Measurements from ENCODE around the gene NCEH1. TPM values are rescaled to one million over a fixed set of nuclear protein-coding genes. Genes with fewer than 3 reads are reported as not detected.
"Not testable (repeated sequence)": the region's sequence is repeated elsewhere in the genome, so short reads cannot be mapped to it uniquely, and the experiment has no call there.

Gene NCEH1
- total RNA-seq, 1 donor from 2014 or later: 4.9 TPM

- DNase-seq (ENCODE audit: low spot score in 2 of 2) (no peak), FAIRE-seq (no peak)
Observed at GRCh38 chr3:172708921-172709773, 1.7 kb downstream of the NCEH1 start.

GRCh38 chr3:172707967-172708366, 2.9 kb downstream of the NCEH1 start:
- DNase-seq (ENCODE audit: low spot score in 2 of 2) (no peak), FAIRE-seq (no peak)

GRCh38 chr3:172707030-172707429, 3.8 kb downstream of the NCEH1 start:
- no peak for FAIRE-seq
- no peak for DNase-seq (ENCODE audit: low spot score in 2 of 2)

- DNase-seq (ENCODE audit: low spot score in 2 of 2): no peak
- no peak for FAIRE-seq
Observed at GRCh38 chr3:172705170-172705569, 5.7 kb downstream of the NCEH1 start.

- DNase-seq (ENCODE audit: low spot score in 2 of 2) (no peak), FAIRE-seq (no peak)
Observed at GRCh38 chr3:172704001-172704400, 6.9 kb downstream of the NCEH1 start.

GRCh38 chr3:172702731-172703130, 8.1 kb downstream of the NCEH1 start:
- not testable (repeated sequence) for DNase-seq (ENCODE audit: low spot score in 2 of 2); FAIRE-seq

- no peak for DNase-seq (ENCODE audit: low spot score in 2 of 2)
- no peak for FAIRE-seq
Observed at GRCh38 chr3:172702256-172702655, 8.6 kb downstream of the NCEH1 start.

- no peak for FAIRE-seq
Observed at GRCh38 chr3:172701751-172702150, 9.1 kb downstream of the NCEH1 start.

GRCh38 chr3:172700936-172701455, 9.9 kb downstream of the NCEH1 start:
- DNase-seq (ENCODE audit: low spot score in 2 of 2): no peak
- FAIRE-seq: no peak

More at GRCh38 chr3:172701751-172702150, 9.1 kb downstream of the NCEH1 start:
- no peak for DNase-seq (ENCODE audit: low spot score in 2 of 2)

- no peak for FAIRE-seq
- DNase-seq (ENCODE audit: low spot score in 2 of 2): no peak
Observed at GRCh38 chr3:172700256-172700655, 10.6 kb downstream of the NCEH1 start.

- no peak for FAIRE-seq
Observed at GRCh38 chr3:172699031-172699430, 11.8 kb downstream of the NCEH1 start.

GRCh38 chr3:172698631-172699030, 12.2 kb downstream of the NCEH1 start:
- FAIRE-seq (no peak), DNase-seq (ENCODE audit: low spot score in 2 of 2) (no peak)

More at GRCh38 chr3:172699031-172699430, 11.8 kb downstream of the NCEH1 start:
- DNase-seq (ENCODE audit: low spot score in 2 of 2): no peak

GRCh38 chr3:172697558-172697957, 13.3 kb downstream of the NCEH1 start:
- no peak for FAIRE-seq
- no peak for DNase-seq (ENCODE audit: low spot score in 2 of 2)

- FAIRE-seq (no peak), DNase-seq (ENCODE audit: low spot score in 2 of 2) (no peak)
Observed at GRCh38 chr3:172696357-172696756, 14.5 kb downstream of the NCEH1 start.

GRCh38 chr3:172694573-172695246, 16.2 kb downstream of the NCEH1 start:
- FAIRE-seq: no peak
- DNase-seq (ENCODE audit: low spot score in 2 of 2): no peak

- FAIRE-seq (no peak), DNase-seq (ENCODE audit: low spot score in 2 of 2) (no peak)
Observed at GRCh38 chr3:172692751-172693338, 18.0 kb downstream of the NCEH1 start.

GRCh38 chr3:172690936-172691335, 19.9 kb downstream of the NCEH1 start:
- DNase-seq (ENCODE audit: low spot score in 2 of 2): no peak
- no peak for FAIRE-seq

GRCh38 chr3:172688588-172688987, 22.3 kb downstream of the NCEH1 start:
- no peak for FAIRE-seq

GRCh38 chr3:172687501-172687900, 23.4 kb downstream of the NCEH1 start:
- no peak for FAIRE-seq
- DNase-seq (ENCODE audit: low spot score in 2 of 2): no peak

More at GRCh38 chr3:172688588-172688987, 22.3 kb downstream of the NCEH1 start:
- DNase-seq (ENCODE audit: low spot score in 2 of 2): no peak

GRCh38 chr3:172685331-172686214, 25.3 kb downstream of the NCEH1 start:
- FAIRE-seq (no peak), DNase-seq (ENCODE audit: low spot score in 2 of 2) (no peak)
